Activated T-cell treated with anti-CD3 and anti-CD28 coated beads, Interleukin-2, amount 50 U/mL, for 24 hours (primary cell): ENCODE measurements around the gene NEGR1.

Experiments used
- DNase-seq: peaks from one replicate; pipeline ENCODE4 v3.0.0-alpha.2; 2020
- H3K27ac Mint-ChIP-seq: 2 replicates; pipeline ENCODE4 v1.8.0; 2020; ENCODE audit warnings: mild to moderate bottlenecking, mixed read lengths
- H3K27me3 Mint-ChIP-seq: 2 replicates; pipeline ENCODE4 v1.8.0; 2020; ENCODE audit warnings: mixed read lengths
- H3K36me3 Mint-ChIP-seq: 2 replicates; pipeline ENCODE4 v1.8.0; 2020; ENCODE audit warnings: low read depth, mixed read lengths
- H3K4me1 Mint-ChIP-seq: 2 replicates; pipeline ENCODE4 v1.8.0; 2020; ENCODE audit warnings: low read depth, mixed read lengths
- H3K4me3 Mint-ChIP-seq: 2 replicates; pipeline ENCODE4 v1.8.0; 2020; ENCODE audit warnings: mild to moderate bottlenecking, moderate library complexity, mixed read lengths
- H3K9me3 Mint-ChIP-seq: 2 replicates; pipeline ENCODE4 v1.8.0; 2020; ENCODE audit warnings: mixed read lengths

Gene NEGR1

GRCh38 chr1:71882226-71882625, 400.1 kb downstream of the NEGR1 start:
- Mint-ChIP-seq H3K27ac (no peak overlapping the region), H3K36me3 (no peaks in the 10 kb centered on the region), H3K4me3 (no peak overlapping the region), H3K27me3 (no peaks in the 10 kb centered on the region), H3K9me3 (peaks cover 2% of the 10 kb centered on the region), H3K4me1 (no peaks in the 10 kb centered on the region)
- DNase-seq: no peak

- no peak for DNase-seq
- Mint-ChIP-seq H3K36me3 (no peaks in the 10 kb centered on the region), H3K4me1 (no peaks in the 10 kb centered on the region), H3K27ac (no peak overlapping the region), H3K27me3 (no peaks in the 10 kb centered on the region), H3K9me3 (peaks cover 2% of the 10 kb centered on the region), H3K4me3 (no peak overlapping the region)
Measured at GRCh38 chr1:71881611-71882010, 400.7 kb downstream of the NEGR1 start.

GRCh38 chr1:71869326-71869725, 413.0 kb downstream of the NEGR1 start:
- Mint-ChIP-seq H3K9me3 (peaks cover 2% of the 10 kb centered on the region), H3K27me3 (no peaks in the 10 kb centered on the region)

GRCh38 chr1:71862756-71863155, 419.6 kb downstream of the NEGR1 start:
- H3K4me3 Mint-ChIP-seq: no peak overlapping the region
- no peak for DNase-seq

More at GRCh38 chr1:71869326-71869725, 413.0 kb downstream of the NEGR1 start:
- no peak for DNase-seq
- H3K27ac Mint-ChIP-seq: no peak overlapping the region
- H3K36me3 Mint-ChIP-seq: no peaks in the 10 kb centered on the region
- no peak overlapping the region for H3K4me3 Mint-ChIP-seq
- H3K4me1 Mint-ChIP-seq: no peaks in the 10 kb centered on the region

GRCh38 chr1:71861022-71861421, 421.3 kb downstream of the NEGR1 start:
- no peak for DNase-seq
- Mint-ChIP-seq H3K27me3 (no peaks in the 10 kb centered on the region), H3K4me1 (peaks cover 2% of the 10 kb centered on the region), H3K9me3 (peaks cover 4% of the 10 kb centered on the region), H3K36me3 (no peaks in the 10 kb centered on the region), H3K4me3 (no peak overlapping the region), H3K27ac (no peak overlapping the region)

More at GRCh38 chr1:71862756-71863155, 419.6 kb downstream of the NEGR1 start:
- peaks cover 2% of the 10 kb centered on the region for H3K4me1 Mint-ChIP-seq
- H3K36me3 Mint-ChIP-seq: no peaks in the 10 kb centered on the region
- H3K27me3 Mint-ChIP-seq: no peaks in the 10 kb centered on the region
- peaks cover 4% of the 10 kb centered on the region for H3K9me3 Mint-ChIP-seq
- H3K27ac Mint-ChIP-seq: no peak overlapping the region

GRCh38 chr1:71859806-71860205, 422.5 kb downstream of the NEGR1 start:
- peaks cover 4% of the 10 kb centered on the region for H3K9me3 Mint-ChIP-seq
- DNase-seq: no peak
- H3K4me3 Mint-ChIP-seq: no peak overlapping the region
- peaks cover 2% of the 10 kb centered on the region for H3K4me1 Mint-ChIP-seq
- no peaks in the 10 kb centered on the region for H3K36me3 Mint-ChIP-seq
- H3K27me3 Mint-ChIP-seq: no peaks in the 10 kb centered on the region
- no peak overlapping the region for H3K27ac Mint-ChIP-seq

- H3K27me3 Mint-ChIP-seq: no peaks in the 10 kb centered on the region
- no peak overlapping the region for H3K27ac Mint-ChIP-seq
- H3K4me3 Mint-ChIP-seq: no peak overlapping the region
- no peaks in the 10 kb centered on the region for H3K36me3 Mint-ChIP-seq
- H3K4me1 Mint-ChIP-seq: peaks cover 2% of the 10 kb centered on the region
- DNase-seq: no peak
- H3K9me3 Mint-ChIP-seq: no peaks in the 10 kb centered on the region
Measured at GRCh38 chr1:71857862-71858261, 424.5 kb downstream of the NEGR1 start.

- DNase-seq: no peak
- H3K27me3 Mint-ChIP-seq: no peaks in the 10 kb centered on the region
- no peak overlapping the region for H3K4me3 Mint-ChIP-seq
- H3K36me3 Mint-ChIP-seq: no peaks in the 10 kb centered on the region
- no peaks in the 10 kb centered on the region for H3K4me1 Mint-ChIP-seq
- no peak overlapping the region for H3K27ac Mint-ChIP-seq
- H3K9me3 Mint-ChIP-seq: no peaks in the 10 kb centered on the region
Measured at GRCh38 chr1:71853360-71853759, 429.0 kb downstream of the NEGR1 start.

GRCh38 chr1:71850936-71851335, 431.4 kb downstream of the NEGR1 start:
- Mint-ChIP-seq H3K27ac (no peak overlapping the region), H3K9me3 (no peaks in the 10 kb centered on the region), H3K4me3 (no peak overlapping the region), H3K27me3 (no peaks in the 10 kb centered on the region), H3K4me1 (no peaks in the 10 kb centered on the region), H3K36me3 (no peaks in the 10 kb centered on the region)
- DNase-seq: no peak

- DNase-seq: no peak
- H3K4me1 Mint-ChIP-seq: no peaks in the 10 kb centered on the region
- no peaks in the 10 kb centered on the region for H3K9me3 Mint-ChIP-seq
- H3K27ac Mint-ChIP-seq: no peak overlapping the region
- H3K27me3 Mint-ChIP-seq: no peaks in the 10 kb centered on the region
- no peaks in the 10 kb centered on the region for H3K36me3 Mint-ChIP-seq
- H3K4me3 Mint-ChIP-seq: no peak overlapping the region
Measured at GRCh38 chr1:71850515-71850914, 431.8 kb downstream of the NEGR1 start.

GRCh38 chr1:71843012-71843411, 439.3 kb downstream of the NEGR1 start:
- Mint-ChIP-seq H3K4me1 (no peaks in the 10 kb centered on the region), H3K4me3 (no peak overlapping the region), H3K27ac (no peak overlapping the region), H3K9me3 (peaks cover 4% of the 10 kb centered on the region), H3K36me3 (no peaks in the 10 kb centered on the region), H3K27me3 (no peaks in the 10 kb centered on the region)
- no peak for DNase-seq

GRCh38 chr1:71839876-71840275, 442.5 kb downstream of the NEGR1 start:
- H3K4me1 Mint-ChIP-seq: no peaks in the 10 kb centered on the region
- peaks cover 4% of the 10 kb centered on the region for H3K9me3 Mint-ChIP-seq
- DNase-seq: no peak
- no peaks in the 10 kb centered on the region for H3K27me3 Mint-ChIP-seq
- H3K27ac Mint-ChIP-seq: no peak overlapping the region
- H3K4me3 Mint-ChIP-seq: no peak overlapping the region
- no peaks in the 10 kb centered on the region for H3K36me3 Mint-ChIP-seq

- DNase-seq: no peak
- no peaks in the 10 kb centered on the region for H3K27me3 Mint-ChIP-seq
- no peaks in the 10 kb centered on the region for H3K4me1 Mint-ChIP-seq
- no peak overlapping the region for H3K4me3 Mint-ChIP-seq
- H3K9me3 Mint-ChIP-seq: no peaks in the 10 kb centered on the region
- H3K27ac Mint-ChIP-seq: no peak overlapping the region
- H3K36me3 Mint-ChIP-seq: no peaks in the 10 kb centered on the region
Measured at GRCh38 chr1:71836904-71837303, 445.4 kb downstream of the NEGR1 start.

GRCh38 chr1:71835442-71835813, 446.9 kb downstream of the NEGR1 start:
- H3K4me1 Mint-ChIP-seq: no peaks in the 10 kb centered on the region
- H3K27ac Mint-ChIP-seq: no peak overlapping the region
- no peak for DNase-seq
- H3K9me3 Mint-ChIP-seq: no peaks in the 10 kb centered on the region
- no peaks in the 10 kb centered on the region for H3K27me3 Mint-ChIP-seq
- no peak overlapping the region for H3K4me3 Mint-ChIP-seq
- H3K36me3 Mint-ChIP-seq: no peaks in the 10 kb centered on the region

GRCh38 chr1:71834601-71835441, 447.5 kb downstream of the NEGR1 start:
- no peak overlapping the region for H3K4me3 Mint-ChIP-seq
- no peaks in the 10 kb centered on the region for H3K27me3 Mint-ChIP-seq
- H3K4me1 Mint-ChIP-seq: no peaks in the 10 kb centered on the region
- no peak for DNase-seq
- no peaks in the 10 kb centered on the region for H3K9me3 Mint-ChIP-seq
- no peaks in the 10 kb centered on the region for H3K36me3 Mint-ChIP-seq
- no peak overlapping the region for H3K27ac Mint-ChIP-seq
